22Rv1 (cell line): ENCODE measurements around the gene GTF3C4.

Source experiments
- ZFX ChIP-seq: fragments of 450-650 bp; IDR thresholded peaks from 2 replicates; pipeline ENCODE4 v1.6.1; 2017; ENCODE audit warnings: antibody characterized with exemption, borderline replicate concordance
- TF ChIP-seq, protein P1 (sequence below): fragments of 450-650 bp; IDR thresholded peaks from 2 replicates; pipeline ENCODE4 v1.5.1; 2017; ENCODE audit warnings: mild to moderate bottlenecking

GRCh38 chr9:132628746-132629145, 41.5 kb upstream of the GTF3C4 start:
- TF ChIP-seq, protein P1, sequence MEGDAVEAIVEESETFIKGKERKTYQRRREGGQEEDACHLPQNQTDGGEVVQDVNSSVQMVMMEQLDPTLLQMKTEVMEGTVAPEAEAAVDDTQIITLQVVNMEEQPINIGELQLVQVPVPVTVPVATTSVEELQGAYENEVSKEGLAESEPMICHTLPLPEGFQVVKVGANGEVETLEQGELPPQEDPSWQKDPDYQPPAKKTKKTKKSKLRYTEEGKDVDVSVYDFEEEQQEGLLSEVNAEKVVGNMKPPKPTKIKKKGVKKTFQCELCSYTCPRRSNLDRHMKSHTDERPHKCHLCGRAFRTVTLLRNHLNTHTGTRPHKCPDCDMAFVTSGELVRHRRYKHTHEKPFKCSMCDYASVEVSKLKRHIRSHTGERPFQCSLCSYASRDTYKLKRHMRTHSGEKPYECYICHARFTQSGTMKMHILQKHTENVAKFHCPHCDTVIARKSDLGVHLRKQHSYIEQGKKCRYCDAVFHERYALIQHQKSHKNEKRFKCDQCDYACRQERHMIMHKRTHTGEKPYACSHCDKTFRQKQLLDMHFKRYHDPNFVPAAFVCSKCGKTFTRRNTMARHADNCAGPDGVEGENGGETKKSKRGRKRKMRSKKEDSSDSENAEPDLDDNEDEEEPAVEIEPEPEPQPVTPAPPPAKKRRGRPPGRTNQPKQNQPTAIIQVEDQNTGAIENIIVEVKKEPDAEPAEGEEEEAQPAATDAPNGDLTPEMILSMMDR, result no peak
- no peak for TF ChIP-seq ZFX
